HL-60 (cell line): Measurements from ENCODE around the gene CES1.

Experiments used
- CTCF ChIP-seq: IDR thresholded peaks from one replicate; pipeline ENCODE4 v1.5.1; 2011; ENCODE audit warnings: low read length, control low read depth, inconsistent platforms; ENCODE audit not compliant: insufficient read depth
- GABPA ChIP-seq: IDR thresholded peaks from 2 replicates; pipeline ENCODE4 v1.6.1; 2012; ENCODE audit warnings: low read depth
- POLR2AphosphoS5 ChIP-seq: IDR thresholded peaks from 2 replicates; pipeline ENCODE4 v1.6.1; 2012; ENCODE audit warnings: low read depth

DNA sequence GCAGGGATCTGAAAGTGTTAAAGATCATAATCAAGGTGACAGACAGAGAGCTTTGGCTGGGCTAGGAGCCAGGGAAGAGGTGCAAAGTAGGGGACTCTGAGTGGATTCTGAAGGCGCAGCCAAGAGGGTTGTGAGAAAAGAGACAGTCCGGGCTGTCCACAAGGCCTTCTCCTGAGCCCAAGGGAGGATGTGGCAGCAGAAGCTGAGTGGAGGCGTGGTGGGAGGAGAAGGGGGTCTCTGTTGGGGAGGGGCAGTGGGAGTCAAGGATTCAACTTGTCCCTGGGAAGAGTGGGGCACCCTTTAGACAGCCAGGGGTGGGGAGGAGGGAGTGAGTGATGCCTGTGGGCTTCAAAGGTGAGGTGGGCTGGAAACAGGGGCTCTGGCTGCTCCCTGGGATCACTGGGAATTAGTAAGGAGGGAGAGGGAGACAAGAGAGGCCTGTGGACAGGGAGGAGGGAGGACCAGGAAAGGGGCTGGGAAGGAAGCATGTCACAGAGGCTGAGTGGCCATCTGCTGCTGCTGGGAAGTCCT lies 10.6 kb downstream of the CES1 start:
- TF ChIP-seq GABPA, result no peak
- TF ChIP-seq POLR2AphosphoS5, result no peak
- no peak for TF ChIP-seq CTCF
